ENCODE results near the gene TAT. TPM values are rescaled to one million over a fixed set of nuclear protein-coding genes. Genes with fewer than 3 reads are reported as not detected.
A peak's percentile ranks its signal among the peaks of the same experiment; 100 is the strongest.
"Not testable (repeated sequence)": the region's sequence is repeated elsewhere in the genome, so short reads cannot be mapped to it uniquely, and the experiment has no call there.

The TAT gene
- polyA plus RNA-seq, 4 donors, result 0.10 to 0.54 (median 0.26) TPM

DNA sequence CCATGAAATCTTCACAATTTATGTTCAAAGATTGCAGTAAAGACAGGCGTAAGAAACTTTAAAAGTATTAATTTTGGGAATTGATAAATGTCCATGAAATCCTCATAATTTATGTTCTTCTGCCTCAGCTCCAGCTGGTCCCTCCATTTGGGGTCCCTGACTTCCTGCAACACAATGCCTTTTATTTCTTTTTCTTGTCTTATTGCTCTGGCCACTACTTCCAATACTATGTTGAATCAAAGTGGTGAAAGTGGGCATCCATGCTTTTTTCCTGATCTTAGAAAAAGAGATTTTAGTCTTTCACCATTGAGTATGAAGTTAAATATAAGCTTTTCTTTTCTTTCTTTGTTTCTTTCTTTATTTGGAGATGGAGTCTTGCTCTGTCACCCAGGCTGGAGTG is 14.3 kb downstream of the TAT start:
- Histone ChIP-seq H3K36me3 (ENCODE audit: control insufficient read depth in 3 of 3, insufficient read depth in 2 of 3, low read depth in 1 of 3, low read length in 3 of 3) (no peaks in the 10 kb centered on the region), H3K9me3 (ENCODE audit: control insufficient read depth in 2 of 2, insufficient read depth in 1 of 2, low read depth in 1 of 2, low read length in 1 of 2) (peaks cover 0 to 6% of the 10 kb centered on the region in 2 donors), H3K4me1 (ENCODE audit: control insufficient read depth in 3 of 3, insufficient read depth in 2 of 3, low read depth in 1 of 3, low read length in 2 of 3) (peaks cover 0 to 6% (median 4%) of the 10 kb centered on the region in 3 donors), H3K4me3 (ENCODE audit: low read depth in 1 of 3, low read length in 3 of 3) (no peak overlapping the region), H3K27me3 (ENCODE audit: control insufficient read depth in 3 of 3, insufficient read depth in 3 of 3, low read length in 3 of 3) (no peaks in the 10 kb centered on the region), H3K27ac (ENCODE audit: low read depth in 1 of 3, low read length in 2 of 3) (no peak overlapping the region)
- 91 to 100% (median 100%) methylated on average over 1 of the region's 1 CpG for WGBS, 3 donors
- FAIRE-seq, result no peak
- no peak for DNase-seq

DNA sequence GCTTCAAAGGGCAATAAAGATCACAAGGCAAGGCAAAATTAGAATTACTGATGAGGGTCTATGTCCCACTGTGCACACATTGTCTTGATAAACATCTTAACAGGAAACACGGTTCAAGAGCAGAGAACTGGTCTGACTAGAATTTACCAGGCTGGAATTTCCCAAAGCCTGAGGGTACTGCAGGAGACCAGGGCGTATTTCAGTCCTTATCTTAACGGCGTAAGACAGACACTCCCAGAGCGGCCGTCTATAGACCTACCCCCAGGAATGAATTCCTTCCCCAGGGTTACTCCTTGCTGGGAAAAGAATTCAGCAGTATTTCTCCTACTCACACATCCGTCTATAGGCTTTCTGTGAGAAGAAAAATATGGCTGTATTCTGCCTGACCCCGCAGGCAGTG is 15.0 kb downstream of the TAT start:
- FAIRE-seq, DNase-seq: not testable (repeated sequence)
- WGBS, 3 donors, result 82 to 90% (median 89%) methylated on average over 8 of the region's 8 CpGs

DNA sequence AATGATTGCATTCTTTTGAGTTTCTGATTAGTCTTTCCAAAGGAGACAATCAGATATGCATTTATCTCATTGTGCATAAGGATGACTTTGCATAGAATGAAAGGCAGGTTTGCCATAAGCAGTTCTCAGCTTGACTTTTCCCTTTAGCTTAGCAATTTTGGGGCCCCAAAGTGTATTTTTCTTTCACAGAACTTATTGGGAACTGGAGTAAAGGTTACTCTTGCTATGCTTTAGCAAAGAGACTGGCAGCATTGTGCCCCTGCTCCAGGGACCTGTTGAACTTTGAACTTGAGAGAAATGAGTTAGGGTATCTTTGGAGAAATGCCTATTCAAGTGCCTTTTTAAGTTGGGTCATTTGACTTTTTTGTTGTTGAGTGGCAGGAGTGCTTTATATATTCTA is 17.0 kb downstream of the TAT start:
- no peak for FAIRE-seq
- H3K27ac ChIP-seq (ENCODE audit: low read depth in 1 of 3, low read length in 2 of 3), result no peak overlapping the region
- peaks cover 0 to 4% (median 2%) of the 10 kb centered on the region in 3 donors for H3K4me1 ChIP-seq (ENCODE audit: control insufficient read depth in 3 of 3, insufficient read depth in 2 of 3, low read depth in 1 of 3, low read length in 2 of 3)

More for the DNA sequence above, 15.0 kb downstream of the TAT start:
- not testable (repeated sequence) for H3K36me3 ChIP-seq (ENCODE audit: control insufficient read depth in 3 of 3, insufficient read depth in 2 of 3, low read depth in 1 of 3, low read length in 3 of 3); H3K27ac ChIP-seq (ENCODE audit: low read depth in 1 of 3, low read length in 2 of 3); H3K9me3 ChIP-seq (ENCODE audit: control insufficient read depth in 2 of 2, insufficient read depth in 1 of 2, low read depth in 1 of 2, low read length in 1 of 2); H3K27me3 ChIP-seq (ENCODE audit: control insufficient read depth in 3 of 3, insufficient read depth in 3 of 3, low read length in 3 of 3); H3K4me1 ChIP-seq (ENCODE audit: control insufficient read depth in 3 of 3, insufficient read depth in 2 of 3, low read depth in 1 of 3, low read length in 2 of 3); H3K4me3 ChIP-seq (ENCODE audit: low read depth in 1 of 3, low read length in 3 of 3)

DNA sequence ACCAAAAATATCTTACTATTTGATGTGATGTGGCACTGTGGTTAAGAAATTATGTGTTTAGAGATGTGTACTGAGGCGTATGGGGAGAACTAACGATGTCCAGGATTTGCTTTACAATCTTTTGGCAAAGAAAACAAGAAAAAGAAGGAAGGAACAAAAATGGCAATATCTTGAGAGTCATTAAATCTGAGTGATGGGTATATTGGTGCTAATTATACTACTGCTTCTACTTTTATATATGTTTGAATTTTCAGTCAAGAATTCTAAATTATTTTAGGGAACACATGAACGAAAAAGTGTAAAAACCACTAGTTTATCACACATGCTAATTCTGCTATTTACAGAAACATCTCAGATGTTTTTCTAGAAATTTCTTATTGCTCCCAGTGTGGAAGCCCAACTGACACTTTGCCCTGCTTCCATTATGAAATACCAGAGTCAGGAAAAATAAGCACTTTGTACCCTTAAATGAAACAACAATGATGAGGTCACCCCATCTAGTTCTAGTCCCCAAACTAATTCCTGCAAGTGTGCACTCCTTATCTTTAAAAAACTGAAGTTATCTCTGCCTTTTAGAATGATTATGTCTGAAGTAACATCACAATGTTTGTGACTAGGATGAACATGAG is 18.8 kb downstream of the TAT start:
- Histone ChIP-seq H3K36me3 (ENCODE audit: control insufficient read depth in 3 of 3, insufficient read depth in 2 of 3, low read depth in 1 of 3, low read length in 3 of 3) (no peaks in the 10 kb centered on the region), H3K4me3 (ENCODE audit: low read depth in 1 of 3, low read length in 3 of 3) (no peak overlapping the region), H3K27ac (ENCODE audit: low read depth in 1 of 3, low read length in 2 of 3) (peak overlapping the region in 1 of 3 donors; percentile 63), H3K4me1 (ENCODE audit: control insufficient read depth in 3 of 3, insufficient read depth in 2 of 3, low read depth in 1 of 3, low read length in 2 of 3) (no peaks in the 10 kb centered on the region), H3K9me3 (ENCODE audit: control insufficient read depth in 2 of 2, insufficient read depth in 1 of 2, low read depth in 1 of 2, low read length in 1 of 2) (peaks cover 0 to 6% of the 10 kb centered on the region in 2 donors), H3K27me3 (ENCODE audit: control insufficient read depth in 3 of 3, insufficient read depth in 3 of 3, low read length in 3 of 3) (no peaks in the 10 kb centered on the region)
- DNase-seq, result peak in 1 of 2 donors; percentile 63
- 75 to 77% (median 76%) methylated on average over 3 of the region's 3 CpGs for WGBS, 3 donors
- FAIRE-seq, result no peak

More for the DNA sequence above, 17.0 kb downstream of the TAT start:
- Histone ChIP-seq H3K9me3 (ENCODE audit: control insufficient read depth in 2 of 2, insufficient read depth in 1 of 2, low read depth in 1 of 2, low read length in 1 of 2) (peaks cover 0 to 6% of the 10 kb centered on the region in 2 donors), H3K4me3 (ENCODE audit: low read depth in 1 of 3, low read length in 3 of 3) (no peak overlapping the region), H3K27me3 (ENCODE audit: control insufficient read depth in 3 of 3, insufficient read depth in 3 of 3, low read length in 3 of 3) (no peaks in the 10 kb centered on the region), H3K36me3 (ENCODE audit: control insufficient read depth in 3 of 3, insufficient read depth in 2 of 3, low read depth in 1 of 3, low read length in 3 of 3) (no peaks in the 10 kb centered on the region)
- DNase-seq, result no peak

DNA sequence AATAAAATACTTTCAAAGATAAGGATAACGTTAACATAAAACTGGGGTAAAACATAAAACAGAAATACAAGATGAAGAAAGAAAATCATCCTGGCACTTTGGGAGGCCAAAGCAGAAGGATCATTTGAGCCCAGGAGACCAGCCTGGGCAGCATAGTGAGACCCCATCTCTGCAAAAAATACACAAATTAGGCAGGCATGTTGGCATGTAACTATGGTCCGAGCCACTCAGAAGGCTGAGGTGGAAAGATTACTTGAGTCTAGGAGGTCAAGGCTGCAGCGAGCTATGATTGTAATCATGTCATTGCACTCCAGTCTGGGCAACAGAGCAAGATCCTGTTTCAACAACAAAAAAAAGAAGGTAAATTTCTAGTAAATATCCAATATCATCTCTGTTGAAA is 19.6 kb downstream of the TAT start:
- H3K4me3 ChIP-seq (ENCODE audit: low read depth in 1 of 3, low read length in 3 of 3), result no peak overlapping the region
- no peak overlapping the region for H3K27ac ChIP-seq (ENCODE audit: low read depth in 1 of 3, low read length in 2 of 3)

DNA sequence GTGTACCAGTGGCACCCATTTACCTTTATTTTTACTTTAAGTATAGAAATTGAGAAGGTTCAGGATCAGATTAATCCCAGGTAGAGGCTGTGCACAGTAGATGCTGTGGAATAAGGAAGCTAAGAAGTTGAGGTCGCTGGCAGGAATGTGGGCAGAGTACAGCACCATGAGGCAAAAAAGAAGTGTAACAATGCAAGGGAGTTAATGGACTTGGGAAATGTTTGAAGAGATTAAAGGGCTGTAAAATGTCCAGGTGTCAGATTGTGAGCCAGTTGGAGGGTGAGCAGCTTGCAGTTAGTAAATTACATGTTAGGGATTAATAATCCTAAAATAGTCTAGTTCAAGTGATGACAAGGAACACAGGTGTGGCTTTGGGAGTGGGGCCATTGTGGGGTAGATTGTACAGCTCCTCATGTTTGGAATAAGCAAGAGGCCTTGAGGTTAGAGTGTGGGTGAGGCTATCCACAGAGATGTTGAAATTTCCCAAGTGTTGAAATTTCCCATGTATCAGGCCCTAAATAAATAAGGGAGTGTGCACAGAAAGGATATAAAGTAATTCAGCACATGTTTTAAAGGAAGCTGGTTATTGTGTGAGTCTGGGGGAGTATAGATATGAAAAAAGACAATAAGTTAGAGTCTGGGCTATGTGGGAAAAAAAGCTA is 21.5 kb downstream of the TAT start:
- no peaks in the 10 kb centered on the region for H3K36me3 ChIP-seq (ENCODE audit: control insufficient read depth in 3 of 3, insufficient read depth in 2 of 3, low read depth in 1 of 3, low read length in 3 of 3)
- H3K4me3 ChIP-seq (ENCODE audit: low read depth in 1 of 3, low read length in 3 of 3), result no peak overlapping the region
- H3K9me3 ChIP-seq (ENCODE audit: control insufficient read depth in 2 of 2, insufficient read depth in 1 of 2, low read depth in 1 of 2, low read length in 1 of 2), result no peaks in the 10 kb centered on the region
- DNase-seq (peak in 1 of 2 donors; percentile 31), FAIRE-seq (no peak)
- H3K4me1 ChIP-seq (ENCODE audit: control insufficient read depth in 3 of 3, insufficient read depth in 2 of 3, low read depth in 1 of 3, low read length in 2 of 3), result no peaks in the 10 kb centered on the region
- WGBS, 3 donors, result 52 to 58% (median 58%) methylated on average over 1 of the region's 1 CpG
- H3K27ac ChIP-seq (ENCODE audit: low read depth in 1 of 3, low read length in 2 of 3), result no peak overlapping the region
- no peaks in the 10 kb centered on the region for H3K27me3 ChIP-seq (ENCODE audit: control insufficient read depth in 3 of 3, insufficient read depth in 3 of 3, low read length in 3 of 3)

More for the DNA sequence above, 19.6 kb downstream of the TAT start:
- no peak for DNase-seq
- no peak for FAIRE-seq
- no peaks in the 10 kb centered on the region for H3K27me3 ChIP-seq (ENCODE audit: control insufficient read depth in 3 of 3, insufficient read depth in 3 of 3, low read length in 3 of 3)
- H3K9me3 ChIP-seq (ENCODE audit: control insufficient read depth in 2 of 2, insufficient read depth in 1 of 2, low read depth in 1 of 2, low read length in 1 of 2), result peaks cover 0 to 4% of the 10 kb centered on the region in 2 donors
- WGBS, 3 donors, result 74 to 83% (median 82%) methylated on average over 3 of the region's 3 CpGs
- H3K4me1 ChIP-seq (ENCODE audit: control insufficient read depth in 3 of 3, insufficient read depth in 2 of 3, low read depth in 1 of 3, low read length in 2 of 3), result no peaks in the 10 kb centered on the region
- no peaks in the 10 kb centered on the region for H3K36me3 ChIP-seq (ENCODE audit: control insufficient read depth in 3 of 3, insufficient read depth in 2 of 3, low read depth in 1 of 3, low read length in 3 of 3)

DNA sequence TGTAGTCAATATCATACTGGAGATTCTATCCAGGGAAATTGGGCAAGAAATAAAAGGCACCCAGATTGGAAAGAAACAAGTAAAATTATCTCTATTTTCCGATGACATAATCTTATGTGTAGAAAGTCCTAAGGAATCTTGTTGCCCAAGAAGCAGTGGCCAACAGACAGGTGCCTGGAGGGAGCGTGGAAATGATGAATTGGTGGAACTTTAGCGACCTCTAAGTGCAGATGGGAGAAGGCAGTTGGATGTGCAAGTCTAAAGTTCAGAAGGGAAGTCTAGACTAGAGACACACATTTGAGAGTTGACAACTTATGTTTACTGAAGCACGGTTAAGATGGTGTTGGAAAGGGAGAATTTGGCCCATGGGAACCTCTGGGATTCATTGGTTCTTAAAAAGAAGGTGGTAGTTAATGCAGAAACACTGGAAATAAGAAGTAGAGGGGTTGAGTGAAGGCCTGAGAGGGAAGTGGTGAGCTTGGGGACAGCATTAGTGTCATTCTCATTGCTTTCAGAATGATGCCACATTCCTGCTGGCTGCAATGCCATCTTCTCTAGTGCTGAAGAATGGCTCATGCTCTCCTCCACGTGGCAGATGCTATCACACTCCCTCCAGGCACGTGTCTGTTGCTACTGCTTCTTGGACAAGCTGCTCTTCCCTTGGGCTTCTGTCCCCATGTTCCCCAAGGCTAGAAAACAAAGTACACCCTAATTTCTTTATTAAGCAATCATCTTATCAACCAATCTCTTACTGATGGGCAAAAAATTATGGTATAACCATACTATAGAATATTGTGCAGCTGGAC is 24.0 kb downstream of the TAT start:
- Histone ChIP-seq H3K9me3 (ENCODE audit: control insufficient read depth in 2 of 2, insufficient read depth in 1 of 2, low read depth in 1 of 2, low read length in 1 of 2) (no peaks in the 10 kb centered on the region), H3K4me3 (ENCODE audit: low read depth in 1 of 3, low read length in 3 of 3) (no peak overlapping the region), H3K4me1 (ENCODE audit: control insufficient read depth in 3 of 3, insufficient read depth in 2 of 3, low read depth in 1 of 3, low read length in 2 of 3) (no peaks in the 10 kb centered on the region), H3K36me3 (ENCODE audit: control insufficient read depth in 3 of 3, insufficient read depth in 2 of 3, low read depth in 1 of 3, low read length in 3 of 3) (no peaks in the 10 kb centered on the region), H3K27me3 (ENCODE audit: control insufficient read depth in 3 of 3, insufficient read depth in 3 of 3, low read length in 3 of 3) (peaks cover 0 to 2% (median 0%) of the 10 kb centered on the region in 3 donors), H3K27ac (ENCODE audit: low read depth in 1 of 3, low read length in 2 of 3) (no peak overlapping the region)
- no peak for FAIRE-seq
- peak; percentile 30 to 51 for DNase-seq
- 29 to 38% (median 35%) methylated on average over 6 of the region's 6 CpGs for WGBS, 3 donors

DNA sequence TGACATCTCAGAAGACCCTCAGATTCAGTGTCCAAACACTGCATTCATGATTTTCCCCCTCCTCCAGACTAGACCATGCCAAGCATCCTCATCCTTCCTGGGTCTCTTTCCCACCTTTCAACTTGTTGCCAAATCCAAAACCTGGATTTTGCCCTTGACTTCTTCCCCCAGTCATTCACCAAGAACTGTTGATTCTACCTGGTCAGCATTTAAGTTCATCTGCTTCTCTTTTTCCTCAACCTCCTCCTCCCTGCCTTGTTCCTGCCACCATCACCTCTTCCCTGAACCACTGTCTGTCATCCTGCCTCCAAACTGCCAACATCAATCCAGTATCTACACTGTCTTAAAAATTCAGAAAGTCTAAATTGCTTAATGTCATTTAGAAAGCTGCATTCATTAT is 29.7 kb downstream of the TAT start:
- Histone ChIP-seq H3K4me3 (ENCODE audit: low read depth in 1 of 3, low read length in 3 of 3) (no peak overlapping the region), H3K27ac (ENCODE audit: low read depth in 1 of 3, low read length in 2 of 3) (no peak overlapping the region), H3K9me3 (ENCODE audit: control insufficient read depth in 2 of 2, insufficient read depth in 1 of 2, low read depth in 1 of 2, low read length in 1 of 2) (no peaks in the 10 kb centered on the region), H3K36me3 (ENCODE audit: control insufficient read depth in 3 of 3, insufficient read depth in 2 of 3, low read depth in 1 of 3, low read length in 3 of 3) (no peaks in the 10 kb centered on the region), H3K27me3 (ENCODE audit: control insufficient read depth in 3 of 3, insufficient read depth in 3 of 3, low read length in 3 of 3) (peaks cover 0 to 2% (median 0%) of the 10 kb centered on the region in 3 donors), H3K4me1 (ENCODE audit: control insufficient read depth in 3 of 3, insufficient read depth in 2 of 3, low read depth in 1 of 3, low read length in 2 of 3) (no peaks in the 10 kb centered on the region)
- no peak for FAIRE-seq
- no peak for DNase-seq

Measured in small intestine (tissue), 7 donors.